ENCODE measurements around the gene SHISAL2A. TPM values are rescaled to one million over a fixed set of nuclear protein-coding genes. Genes with fewer than 3 reads are reported as not detected.

The SHISAL2A gene
- total and polyA plus RNA-seq, 2 of the 4 experiments (the other 2 are of a cell fraction), result not detected

DNA sequence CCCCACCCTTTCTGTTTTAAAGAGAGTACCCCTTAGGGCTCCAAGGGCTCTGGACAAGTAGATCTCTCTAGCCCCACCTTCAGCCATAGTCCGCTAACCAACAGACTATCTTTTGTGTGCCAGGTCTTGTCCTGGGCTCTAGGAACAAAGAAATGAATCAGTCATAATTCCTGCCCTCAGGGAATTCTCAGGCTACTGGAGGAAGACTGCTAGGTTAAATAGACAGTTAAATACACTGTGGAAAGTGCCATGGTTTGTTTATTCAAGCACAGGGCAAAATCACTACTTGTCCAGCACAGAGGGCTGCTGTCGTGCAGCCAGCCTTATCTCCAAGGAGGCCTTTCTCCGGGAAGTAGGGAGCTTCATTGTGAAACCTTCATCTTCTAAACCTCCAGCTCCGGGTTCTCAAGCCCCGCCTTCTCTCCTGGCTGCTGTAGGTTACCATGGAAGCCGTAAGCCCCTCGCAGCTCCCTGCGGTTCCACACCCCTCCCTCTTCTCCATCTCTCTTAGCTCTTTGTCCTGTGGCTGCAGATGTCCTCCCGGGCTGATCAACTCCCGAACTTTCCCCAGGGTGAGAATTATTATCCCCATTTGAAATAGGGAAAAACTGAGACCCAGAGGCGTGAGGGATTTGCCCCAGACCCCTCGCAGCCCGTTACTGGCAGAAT, 29.8 kb downstream of the SHISAL2A start:
- no peak overlapping the region for H3K4ac ChIP-seq (ENCODE audit: low read depth, low read length)
- H2BK20ac ChIP-seq (ENCODE audit: low read depth, low read length), result no peak overlapping the region
- no peak overlapping the region for H2BK5ac ChIP-seq (ENCODE audit: low read depth, low read length, poor library complexity, severe bottlenecking)
- peak overlapping the region; percentile 81 for H2AFZ ChIP-seq (replicated peaks; ENCODE audit: low read length, poor library complexity)
- peak; percentile 52 for DNase-seq
- no peak overlapping the region for H3K4me3 ChIP-seq (ENCODE audit: insufficient read depth, low read depth, low read length)
- in situ Hi-C loops (cut with MboI; ENCODE audit: low sequenced_read_pairs), result no loop called here
- no peak overlapping the region for H3K9ac ChIP-seq (ENCODE audit: low read depth, low read length)
- no TSS peak for BruUV-seq (replicated peaks)
- intact Hi-C loops (cut with micrococcal nuclease), result loop anchor here (5.0 kb wide), 1 partner anchor 35 kb away; no protein-coding TSS in a partner anchor
- peak overlapping the region; percentile 76 for H2AK9ac ChIP-seq (replicated peaks; ENCODE audit: low read depth, low read length, poor library complexity)
- dilution Hi-C loops (cut with HindIII; ENCODE audit: low sequenced_read_pairs, unreplicated experiment), result no loop called here
- H2AK5ac ChIP-seq (ENCODE audit: low read depth, low read length), result no peak overlapping the region
- peak; percentile 90 for ATAC-seq (ENCODE audit: low read depth)
- CTCF ChIA-PET, result no interaction called here
- H4K5ac ChIP-seq (ENCODE audit: low read depth, low read length), result no peak overlapping the region
- POLR2A ChIA-PET (ENCODE audit: unreplicated experiment), result no interaction called here
- H2BK120ac ChIP-seq (ENCODE audit: low read depth, low read length), result no peak overlapping the region
- no peak overlapping the region for H4K91ac ChIP-seq (ENCODE audit: insufficient read depth, low read depth, low read length)
- H4K20me1 ChIP-seq (ENCODE audit: insufficient read depth, low read length), result no peaks in the 10 kb centered on the region
- H3K23ac ChIP-seq (ENCODE audit: low read depth, low read length), result no peak overlapping the region
- H3K79me1 ChIP-seq (ENCODE audit: low read depth in 1 of 2, low read length in 2 of 2), result no peaks in the 10 kb centered on the region
- 0 out of 2 replicates have a peak overlapping the region, but pooled peaks have one; percentile 45 for H3K14ac ChIP-seq (replicated peaks; ENCODE audit: low read depth, low read length)
- no peak overlapping the region for H2BK15ac ChIP-seq (ENCODE audit: low read depth, low read length)
- H3K27me3 ChIP-seq (ENCODE audit: control insufficient read depth, insufficient read depth, low read length), result peaks cover 7% of the 10 kb centered on the region; the same call in 1 of the 2 replicates
- H3K27ac ChIP-seq (ENCODE audit: insufficient read depth, low read length), result no peak overlapping the region
- no peaks in the 10 kb centered on the region for H3K36me3 ChIP-seq (ENCODE audit: control insufficient read depth, insufficient read depth, low read length)
- no peaks in the 10 kb centered on the region for H3K9me3 ChIP-seq (ENCODE audit: control insufficient read depth, insufficient read depth, low read length)
- H3K18ac ChIP-seq (ENCODE audit: low read depth, low read length), result no peak overlapping the region
- 10% methylated on average over 2 of the region's 13 CpGs; no CpG with 5 or more reads in 1 of the 2 experiments for WGBS, 2 experiments (ENCODE audit: extremely low coverage in 2 of 2, insufficient read length in 1 of 2)
- H4K8ac ChIP-seq (ENCODE audit: low read depth in 2 of 2, low read length in 2 of 2), result peak overlapping the region; percentile 16 to 19; a peak in 1 of 4 replicates
- peaks cover 5% of the 10 kb centered on the region; the same call in 1 of the 2 replicates for H3K9me1 ChIP-seq (ENCODE audit: insufficient read depth, low read length)
- H3K56ac ChIP-seq (ENCODE audit: extremely low read depth, insufficient read depth, low read length), result no peak overlapping the region
- peak overlapping the region; percentile 17; the same call in 1 of the 2 replicates for H3K4me2 ChIP-seq (ENCODE audit: low read depth, low read length)
- H3K4me1 ChIP-seq (ENCODE audit: control insufficient read depth, insufficient read depth, low read length), result peaks cover 8% of the 10 kb centered on the region; the same call in 1 of the 2 replicates
- TF ChIP-seq, protein P1, sequence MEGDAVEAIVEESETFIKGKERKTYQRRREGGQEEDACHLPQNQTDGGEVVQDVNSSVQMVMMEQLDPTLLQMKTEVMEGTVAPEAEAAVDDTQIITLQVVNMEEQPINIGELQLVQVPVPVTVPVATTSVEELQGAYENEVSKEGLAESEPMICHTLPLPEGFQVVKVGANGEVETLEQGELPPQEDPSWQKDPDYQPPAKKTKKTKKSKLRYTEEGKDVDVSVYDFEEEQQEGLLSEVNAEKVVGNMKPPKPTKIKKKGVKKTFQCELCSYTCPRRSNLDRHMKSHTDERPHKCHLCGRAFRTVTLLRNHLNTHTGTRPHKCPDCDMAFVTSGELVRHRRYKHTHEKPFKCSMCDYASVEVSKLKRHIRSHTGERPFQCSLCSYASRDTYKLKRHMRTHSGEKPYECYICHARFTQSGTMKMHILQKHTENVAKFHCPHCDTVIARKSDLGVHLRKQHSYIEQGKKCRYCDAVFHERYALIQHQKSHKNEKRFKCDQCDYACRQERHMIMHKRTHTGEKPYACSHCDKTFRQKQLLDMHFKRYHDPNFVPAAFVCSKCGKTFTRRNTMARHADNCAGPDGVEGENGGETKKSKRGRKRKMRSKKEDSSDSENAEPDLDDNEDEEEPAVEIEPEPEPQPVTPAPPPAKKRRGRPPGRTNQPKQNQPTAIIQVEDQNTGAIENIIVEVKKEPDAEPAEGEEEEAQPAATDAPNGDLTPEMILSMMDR (conservative IDR thresholded peaks at IDR 0.05; ENCODE audit: low read depth, low read length), result no peak
- no peak for TF ChIP-seq RAD21 (IDR thresholded peaks at IDR 0.05; ENCODE audit: low read length)
- TF ChIP-seq RFX5 (IDR thresholded peaks at IDR 0.05; ENCODE audit: low read depth, low read length), result no peak
- no peak for TF ChIP-seq BHLHE40 (IDR thresholded peaks at IDR 0.05; ENCODE audit: low read depth, low read length)
- TF ChIP-seq MAFK (IDR thresholded peaks at IDR 0.05; ENCODE audit: low read depth, low read length), result no peak
- TF ChIP-seq FOS (IDR thresholded peaks at IDR 0.05; ENCODE audit: low read depth, low read length), result no peak
- TF ChIP-seq MAZ (IDR thresholded peaks at IDR 0.05; ENCODE audit: borderline replicate concordance, low read depth, low read length), result no peak
- TF ChIP-seq, protein P2, sequence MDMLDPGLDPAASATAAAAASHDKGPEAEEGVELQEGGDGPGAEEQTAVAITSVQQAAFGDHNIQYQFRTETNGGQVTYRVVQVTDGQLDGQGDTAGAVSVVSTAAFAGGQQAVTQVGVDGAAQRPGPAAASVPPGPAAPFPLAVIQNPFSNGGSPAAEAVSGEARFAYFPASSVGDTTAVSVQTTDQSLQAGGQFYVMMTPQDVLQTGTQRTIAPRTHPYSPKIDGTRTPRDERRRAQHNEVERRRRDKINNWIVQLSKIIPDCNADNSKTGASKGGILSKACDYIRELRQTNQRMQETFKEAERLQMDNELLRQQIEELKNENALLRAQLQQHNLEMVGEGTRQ (IDR thresholded peaks at IDR 0.05; ENCODE audit: low read depth, low read length), result no peak
- no peak for TF ChIP-seq CHD1 (IDR thresholded peaks at IDR 0.05; ENCODE audit: low read depth, low read length)
- no peak for TF ChIP-seq MXI1 (IDR thresholded peaks at IDR 0.05; ENCODE audit: borderline replicate concordance, low read depth, low read length)
- TF ChIP-seq SMC3 (IDR thresholded peaks at IDR 0.05; ENCODE audit: low read depth, low read length), result no peak
- no peak for TF ChIP-seq POLR2A (IDR thresholded peaks at IDR 0.05; ENCODE audit: low read depth, low read length)
- no peak for TF ChIP-seq RCOR1 (IDR thresholded peaks at IDR 0.05; ENCODE audit: insufficient replicate concordance, low read length)
- TF ChIP-seq, protein P3, sequence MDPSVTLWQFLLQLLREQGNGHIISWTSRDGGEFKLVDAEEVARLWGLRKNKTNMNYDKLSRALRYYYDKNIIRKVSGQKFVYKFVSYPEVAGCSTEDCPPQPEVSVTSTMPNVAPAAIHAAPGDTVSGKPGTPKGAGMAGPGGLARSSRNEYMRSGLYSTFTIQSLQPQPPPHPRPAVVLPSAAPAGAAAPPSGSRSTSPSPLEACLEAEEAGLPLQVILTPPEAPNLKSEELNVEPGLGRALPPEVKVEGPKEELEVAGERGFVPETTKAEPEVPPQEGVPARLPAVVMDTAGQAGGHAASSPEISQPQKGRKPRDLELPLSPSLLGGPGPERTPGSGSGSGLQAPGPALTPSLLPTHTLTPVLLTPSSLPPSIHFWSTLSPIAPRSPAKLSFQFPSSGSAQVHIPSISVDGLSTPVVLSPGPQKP (IDR thresholded peaks at IDR 0.05; ENCODE audit: borderline replicate concordance, low read depth, low read length), result no peak
- no peak for TF ChIP-seq NFE2L2 (IDR thresholded peaks at IDR 0.05; ENCODE audit: low read depth, low read length)
